ENCODE data around the gene AMBRA1.

DNA sequence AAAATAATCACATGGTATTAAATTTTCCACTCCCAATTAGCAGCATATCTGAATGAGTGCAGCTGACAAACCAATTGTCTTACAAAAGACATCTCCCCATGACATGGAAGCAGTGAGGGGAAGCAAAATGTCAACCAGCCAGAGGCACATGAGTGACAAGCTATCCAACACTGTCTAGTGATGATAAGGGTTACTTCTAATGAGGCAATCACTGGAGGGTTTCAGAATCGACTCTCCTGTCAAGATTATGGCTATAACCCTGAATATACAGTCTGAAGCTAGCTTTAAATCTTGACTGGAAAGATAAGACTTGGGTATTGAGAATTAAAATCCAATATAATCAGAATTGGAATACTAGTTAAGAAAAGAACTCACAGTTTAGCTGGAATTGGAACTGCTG, 50.3 kb downstream of the AMBRA1 start:
- TF ChIP-seq SNAI2 (CRISPR knock-in tag; IDR thresholded peaks at IDR 0.05) (no peak), ESRRG (CRISPR knock-in tag; IDR thresholded peaks at IDR 0.05) (no peak), RARB (CRISPR knock-in tag; IDR thresholded peaks at IDR 0.05) (no peak), OSR1 (CRISPR knock-in tag; IDR thresholded peaks at IDR 0.05) (no peak), ZNF8 (CRISPR knock-in tag; IDR thresholded peaks at IDR 0.05) (no peak), TSHZ2 (CRISPR knock-in tag; IDR thresholded peaks at IDR 0.05) (no peak), ZNF70 (CRISPR knock-in tag; IDR thresholded peaks at IDR 0.05) (no peak), PATZ1 (CRISPR knock-in tag; IDR thresholded peaks at IDR 0.05; ENCODE audit: borderline replicate concordance) (no peak), TOX (CRISPR knock-in tag; IDR thresholded peaks at IDR 0.05; ENCODE audit: borderline replicate concordance) (no peak), ZFP30 (CRISPR knock-in tag; IDR thresholded peaks at IDR 0.05) (no peak), BACH2 (CRISPR knock-in tag; IDR thresholded peaks at IDR 0.05; ENCODE audit: borderline replicate concordance) (no peak), POU6F1 (CRISPR knock-in tag; IDR thresholded peaks at IDR 0.05; ENCODE audit: borderline replicate concordance, low read depth) (no peak), ARNTL (CRISPR knock-in tag; IDR thresholded peaks at IDR 0.05; ENCODE audit: borderline replicate concordance, low read depth) (no peak), PPARA (CRISPR knock-in tag; IDR thresholded peaks at IDR 0.05; ENCODE audit: borderline replicate concordance) (no peak)

All from SK-N-SH treated with all-trans-retinoic acid at 6 μM for 48 hours (cell line).